Mesothelial cell of epicardium (in vitro differentiated cells): Measurements from ENCODE around the gene SEC14L1. TPM values are rescaled to one million over a fixed set of nuclear protein-coding genes. Genes with fewer than 3 reads are reported as not detected.
A peak's percentile ranks its signal among the peaks of the same experiment; 100 is the strongest.

Experiments
- DNase-seq, 2 experiments: peaks; one replicate each; pipeline ENCODE4 v3.0.0; 2021; ENCODE audit warnings: low spot score in 2 of 2; ENCODE audit not compliant: unreplicated experiment in 2 of 2
- H3K27ac Mint-ChIP-seq: 2 replicates; pipeline ENCODE4 v1.8.0; 2021; ENCODE audit warnings: mixed read lengths
- H3K27me3 Mint-ChIP-seq: 2 replicates; pipeline ENCODE4 v1.8.0; 2021; ENCODE audit warnings: low read depth, mixed read lengths
- H3K36me3 Mint-ChIP-seq: 2 replicates; pipeline ENCODE4 v1.8.0; 2021; ENCODE audit warnings: mixed read lengths
- H3K4me1 Mint-ChIP-seq: 2 replicates; pipeline ENCODE4 v1.8.0; 2021; ENCODE audit warnings: mixed read lengths
- H3K4me3 Mint-ChIP-seq: 2 replicates; pipeline ENCODE4 v1.8.0; 2021; ENCODE audit warnings: mild to moderate bottlenecking, moderate library complexity, mixed read lengths
- H3K9me3 Mint-ChIP-seq: 2 replicates; pipeline ENCODE4 v1.8.0; 2021; ENCODE audit warnings: mixed read lengths
- total RNA-seq: library from RNA; stranded (reverse); gene quantifications from 3 replicates; pipeline ENCODE4 v1.2.1, GENCODE V29; 2021
- TF ChIP-seq, protein P1 (sequence below): fragments of 200-600 bp; sonication (generic); IDR thresholded peaks from one replicate; pipeline ENCODE4 v1.5.0; 2021; ENCODE audit warnings: antibody characterized with exemption; ENCODE audit not compliant: unreplicated experiment

The SEC14L1 gene
- total RNA-seq, 1 donor from 2014 or later = 47.6 TPM

DNA sequence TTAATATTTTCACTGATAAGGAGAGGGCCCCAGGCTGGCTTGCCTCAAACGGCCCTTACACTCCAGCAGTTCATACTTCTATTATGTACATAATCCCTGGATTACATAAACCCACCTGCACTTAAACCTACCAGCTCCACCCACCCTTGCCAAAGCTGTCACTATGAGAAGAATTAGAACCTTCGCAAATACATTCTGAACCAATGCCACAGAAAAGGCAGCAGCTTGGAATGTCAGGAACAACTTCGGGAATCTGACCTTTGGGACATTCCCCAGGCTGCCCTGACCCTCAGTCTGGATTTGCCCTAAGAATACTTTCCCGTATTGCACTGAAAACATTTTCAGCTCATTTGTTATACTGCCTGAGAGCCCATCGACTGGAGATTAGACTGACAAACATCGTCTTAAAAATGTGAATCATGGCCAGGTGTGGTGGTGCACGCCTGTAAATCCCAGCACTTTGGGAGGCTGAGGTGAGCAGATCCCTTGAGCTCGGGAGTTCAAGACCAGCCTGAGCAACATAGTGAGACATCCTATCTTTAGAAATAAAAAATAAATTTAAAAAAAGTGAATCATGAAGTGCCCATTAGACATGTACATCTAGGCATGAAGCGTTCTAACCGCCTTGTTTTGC lies 21.0 kb upstream of the SEC14L1 start:
- Mint-ChIP-seq H3K27ac (no peak overlapping the region), H3K36me3 (no peaks in the 10 kb centered on the region), H3K9me3 (no peaks in the 10 kb centered on the region), H3K4me3 (no peak overlapping the region), H3K27me3 (no peaks in the 10 kb centered on the region), H3K4me1 (peaks cover 20% of the 10 kb centered on the region)
- DNase-seq = no peak
- TF ChIP-seq, protein P1, sequence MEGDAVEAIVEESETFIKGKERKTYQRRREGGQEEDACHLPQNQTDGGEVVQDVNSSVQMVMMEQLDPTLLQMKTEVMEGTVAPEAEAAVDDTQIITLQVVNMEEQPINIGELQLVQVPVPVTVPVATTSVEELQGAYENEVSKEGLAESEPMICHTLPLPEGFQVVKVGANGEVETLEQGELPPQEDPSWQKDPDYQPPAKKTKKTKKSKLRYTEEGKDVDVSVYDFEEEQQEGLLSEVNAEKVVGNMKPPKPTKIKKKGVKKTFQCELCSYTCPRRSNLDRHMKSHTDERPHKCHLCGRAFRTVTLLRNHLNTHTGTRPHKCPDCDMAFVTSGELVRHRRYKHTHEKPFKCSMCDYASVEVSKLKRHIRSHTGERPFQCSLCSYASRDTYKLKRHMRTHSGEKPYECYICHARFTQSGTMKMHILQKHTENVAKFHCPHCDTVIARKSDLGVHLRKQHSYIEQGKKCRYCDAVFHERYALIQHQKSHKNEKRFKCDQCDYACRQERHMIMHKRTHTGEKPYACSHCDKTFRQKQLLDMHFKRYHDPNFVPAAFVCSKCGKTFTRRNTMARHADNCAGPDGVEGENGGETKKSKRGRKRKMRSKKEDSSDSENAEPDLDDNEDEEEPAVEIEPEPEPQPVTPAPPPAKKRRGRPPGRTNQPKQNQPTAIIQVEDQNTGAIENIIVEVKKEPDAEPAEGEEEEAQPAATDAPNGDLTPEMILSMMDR = no peak

- no peak overlapping the region for H3K27ac Mint-ChIP-seq
- DNase-seq = no peak
- H3K27me3 Mint-ChIP-seq = no peaks in the 10 kb centered on the region
- H3K9me3 Mint-ChIP-seq = no peaks in the 10 kb centered on the region
- no peaks in the 10 kb centered on the region for H3K36me3 Mint-ChIP-seq
- H3K4me1 Mint-ChIP-seq = peaks cover 27% of the 10 kb centered on the region
- TF ChIP-seq, protein P1 = no peak
- H3K4me3 Mint-ChIP-seq = no peak overlapping the region
Observed at GRCh38 chr17:77120868-77121267, 19.9 kb upstream of the SEC14L1 start.

DNA sequence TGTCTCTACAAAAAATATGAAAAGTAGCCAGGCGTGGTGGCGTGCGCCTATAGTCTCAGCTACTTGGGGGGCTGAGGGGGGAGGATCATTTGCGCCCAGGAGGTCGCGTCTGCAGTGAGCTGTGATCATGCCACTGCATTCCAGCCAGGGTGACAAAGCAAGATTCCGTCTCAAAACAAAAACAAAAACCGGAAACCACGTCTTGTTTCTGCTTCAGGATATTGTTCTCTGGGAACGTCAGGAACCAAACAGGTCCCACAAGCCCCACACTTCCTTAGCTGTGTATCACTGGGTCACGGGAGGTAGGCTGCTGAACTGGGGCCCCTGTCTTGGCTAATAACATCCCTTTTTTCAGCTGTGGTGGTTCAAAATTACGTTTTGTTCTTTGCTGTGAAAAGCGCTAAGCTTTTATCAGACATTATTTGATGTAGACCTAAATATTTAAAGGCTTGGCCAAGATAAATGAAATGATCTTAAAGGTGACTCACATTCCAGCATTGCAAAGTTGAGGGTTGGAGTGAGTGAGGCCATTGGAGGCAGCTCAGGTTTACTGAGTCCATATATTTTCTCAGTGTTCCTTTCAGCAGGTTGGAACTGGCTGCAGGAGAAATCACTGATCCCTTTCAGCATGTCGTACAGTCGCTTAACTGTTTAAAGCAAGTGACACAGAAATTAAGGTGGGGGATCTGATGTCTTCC lies 16.4 kb upstream of the SEC14L1 start:
- H3K36me3 Mint-ChIP-seq = no peaks in the 10 kb centered on the region

DNA sequence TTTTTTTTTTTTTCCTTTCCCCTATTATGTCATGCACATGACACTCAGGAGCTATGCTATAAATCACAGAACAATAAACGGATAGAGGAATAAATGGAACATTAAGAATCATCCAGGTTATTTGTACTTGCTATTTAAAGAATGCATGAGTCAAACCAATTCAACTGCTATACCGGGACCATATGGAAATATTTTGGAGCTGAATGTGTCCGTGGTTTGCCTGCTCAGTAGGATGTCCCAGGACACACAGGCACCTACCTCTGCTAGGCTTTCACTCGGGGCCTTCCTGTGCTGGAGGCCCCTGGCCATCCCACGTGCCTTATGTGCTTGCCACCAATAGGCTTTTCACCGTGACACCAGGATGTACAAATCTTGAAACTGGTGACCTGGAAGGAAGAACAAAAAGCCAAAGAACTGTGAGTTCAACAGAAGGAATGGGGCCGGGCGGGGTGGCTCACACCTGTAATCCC lies 15.3 kb upstream of the SEC14L1 start:
- Mint-ChIP-seq H3K27me3 (no peaks in the 10 kb centered on the region), H3K9me3 (no peaks in the 10 kb centered on the region), H3K36me3 (no peaks in the 10 kb centered on the region), H3K4me3 (no peak overlapping the region), H3K27ac (peak overlapping the region; percentile 69), H3K4me1 (peaks cover 25% of the 10 kb centered on the region)
- TF ChIP-seq, protein P1 = no peak
- no peak for DNase-seq

More for the DNA sequence above, 16.4 kb upstream of the SEC14L1 start:
- DNase-seq = no peak
- Mint-ChIP-seq H3K4me1 (peaks cover 28% of the 10 kb centered on the region), H3K9me3 (no peaks in the 10 kb centered on the region), H3K27ac (peak overlapping the region; percentile 50), H3K4me3 (no peak overlapping the region), H3K27me3 (no peaks in the 10 kb centered on the region)
- TF ChIP-seq, protein P1 = no peak

GRCh38 chr17:77126519-77126918 lies 14.2 kb upstream of the SEC14L1 start:
- Mint-ChIP-seq H3K36me3 (no peaks in the 10 kb centered on the region), H3K4me1 (peaks cover 27% of the 10 kb centered on the region), H3K4me3 (no peak overlapping the region), H3K27me3 (no peaks in the 10 kb centered on the region), H3K9me3 (no peaks in the 10 kb centered on the region), H3K27ac (no peak overlapping the region)
- no peak for DNase-seq
- TF ChIP-seq, protein P1 = no peak
